Sigmoid colon (tissue), 4 donors: ENCODE measurements around the gene HOXD3.

Source experiments
- CTCF ChIP-seq, 4 experiments: fragments of 450-650 bp in 3 of 4; fragments of 200-600 bp in 1 of 4; IDR thresholded peaks; one replicate each; pipeline ENCODE4 v1.5.1; 2016 to 2019; ENCODE audit warnings: antibody characterized with exemption in 4 of 4, mild to moderate bottlenecking in 3 of 4, moderate library complexity in 2 of 4
- POLR2A ChIP-seq, 2 donors: fragments of 450-650 bp; IDR thresholded peaks; one replicate each; pipeline ENCODE4 v1.6.1; 2016; ENCODE audit warnings: antibody characterized with exemption in 2 of 2, mild to moderate bottlenecking in 2 of 2, moderate library complexity in 2 of 2
- POLR2AphosphoS5 ChIP-seq, 4 donors: sonication (generic); formaldehyde crosslinking; IDR thresholded peaks; one replicate each; pipeline ENCODE4 v1.6.1; 2017; ENCODE audit warnings: antibody characterized with exemption in 4 of 4

- TF ChIP-seq CTCF (IDR thresholded peaks at IDR 0.05) (no peak), POLR2A (IDR thresholded peaks at IDR 0.05) (no peak), POLR2AphosphoS5 (IDR thresholded peaks at IDR 0.05) (no peak)
These were observed 16.7 kb downstream of the HOXD3 start for GRCh38 chr2:176173567-176174381.
